GM12878 (cell line): ENCODE data around the gene MTFR1L.

Experiments
- NRF1 ChIP-seq: conservative IDR thresholded peaks from 2 replicates; pipeline ENCODE4 v1.6.1; 2011; ENCODE audit warnings: mild to moderate bottlenecking, low read depth, low read length, improper control_type of control experiment
- POLR2AphosphoS5 ChIP-seq: IDR thresholded peaks from 2 replicates; pipeline ENCODE4 v1.6.1; 2011; ENCODE audit warnings: mild to moderate bottlenecking, low read length, inconsistent platforms
- TF ChIP-seq, protein P1 (sequence below), 3 experiments: IDR thresholded peaks in 2 of 3; conservative IDR thresholded peaks in 1 of 3; 2 replicates each; pipeline ENCODE4 v1.5.1; 2011; ENCODE audit warnings: low read depth in 3 of 3, low read length in 3 of 3, mild to moderate bottlenecking in 3 of 3, control low read depth in 2 of 3, moderate library complexity in 2 of 3, inconsistent platforms in 1 of 3, mixed read lengths in 1 of 3; ENCODE audit not compliant: control insufficient read depth in 2 of 3, insufficient read depth in 1 of 3; ENCODE audit errors: extremely low read depth in 1 of 3

DNA sequence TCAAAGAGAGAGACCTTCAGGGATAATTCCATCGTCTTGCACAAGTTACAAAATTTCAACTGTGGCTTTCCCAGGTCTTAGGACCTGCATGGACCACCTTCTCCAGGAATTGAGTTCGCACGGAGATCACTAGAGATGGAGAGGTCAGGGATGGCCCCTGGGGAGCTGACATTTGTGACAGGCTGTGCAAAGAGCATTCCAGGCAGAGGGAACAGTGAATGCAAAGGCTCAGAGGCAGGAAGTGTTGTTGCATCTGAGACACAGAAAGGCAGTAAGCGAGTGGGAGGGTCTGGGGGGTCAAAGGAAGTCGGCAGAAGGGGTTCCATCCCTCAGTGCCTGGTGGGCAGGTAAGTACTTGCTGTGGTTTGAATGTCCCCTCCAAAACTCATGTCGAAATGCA lies 29.3 kb upstream of the MTFR1L start:
- TF ChIP-seq, protein P1, sequence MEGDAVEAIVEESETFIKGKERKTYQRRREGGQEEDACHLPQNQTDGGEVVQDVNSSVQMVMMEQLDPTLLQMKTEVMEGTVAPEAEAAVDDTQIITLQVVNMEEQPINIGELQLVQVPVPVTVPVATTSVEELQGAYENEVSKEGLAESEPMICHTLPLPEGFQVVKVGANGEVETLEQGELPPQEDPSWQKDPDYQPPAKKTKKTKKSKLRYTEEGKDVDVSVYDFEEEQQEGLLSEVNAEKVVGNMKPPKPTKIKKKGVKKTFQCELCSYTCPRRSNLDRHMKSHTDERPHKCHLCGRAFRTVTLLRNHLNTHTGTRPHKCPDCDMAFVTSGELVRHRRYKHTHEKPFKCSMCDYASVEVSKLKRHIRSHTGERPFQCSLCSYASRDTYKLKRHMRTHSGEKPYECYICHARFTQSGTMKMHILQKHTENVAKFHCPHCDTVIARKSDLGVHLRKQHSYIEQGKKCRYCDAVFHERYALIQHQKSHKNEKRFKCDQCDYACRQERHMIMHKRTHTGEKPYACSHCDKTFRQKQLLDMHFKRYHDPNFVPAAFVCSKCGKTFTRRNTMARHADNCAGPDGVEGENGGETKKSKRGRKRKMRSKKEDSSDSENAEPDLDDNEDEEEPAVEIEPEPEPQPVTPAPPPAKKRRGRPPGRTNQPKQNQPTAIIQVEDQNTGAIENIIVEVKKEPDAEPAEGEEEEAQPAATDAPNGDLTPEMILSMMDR (IDR thresholded peaks at IDR 0.05 in 2 of 3, conservative IDR thresholded peaks at IDR 0.05 in 1 of 3; ENCODE audit: control insufficient read depth in 2 of 3, extremely low read depth in 1 of 3, insufficient read depth in 1 of 3, low read depth in 3 of 3, low read length in 3 of 3), result no peak
- TF ChIP-seq NRF1, result no peak
- no peak for TF ChIP-seq POLR2AphosphoS5
